ENCODE measurements around the gene CADPS.

GRCh38 chr3:62755285-62755684 lies 119.9 kb downstream of the CADPS start:
- TF ChIP-seq CTCF (IDR thresholded peaks at IDR 0.05): no peak
- TF ChIP-seq POLR2A (IDR thresholded peaks at IDR 0.05): no peak
